ENCODE data around the gene OR52E1. TPM values are rescaled to one million over a fixed set of nuclear protein-coding genes. Genes with fewer than 3 reads are reported as not detected.
"Not testable (repeated sequence)": the region's sequence is repeated elsewhere in the genome, so short reads cannot be mapped to it uniquely, and the experiment has no call there.

OR52E1 gene
- not detected for total RNA-seq
- long read RNA-seq: 0 reads

- ATAC-seq (no peak), DNase-seq (no peak)
- intact Hi-C loops (cut with micrococcal nuclease): no loop called here
Measured at GRCh38 chr11:5069272-5069671, at the start of gene OR52E1. Gene OR52E1 (plus strand): TSS chr11:5069572.

- DNase-seq (no peak), ATAC-seq (peak; percentile 93)
- intact Hi-C loops (cut with micrococcal nuclease): no loop called here
Measured at GRCh38 chr11:5021996-5022395, 47.4 kb upstream of the OR52E1 start.

- ATAC-seq (no peak), DNase-seq (no peak)
- intact Hi-C loops (cut with micrococcal nuclease): no loop called here
Measured at GRCh38 chr11:5036669-5037068, 32.7 kb upstream of the OR52E1 start.

- no peak for ATAC-seq
- intact Hi-C loops (cut with micrococcal nuclease): no loop called here
- DNase-seq: no peak
Measured at GRCh38 chr11:5037926-5038325, 31.4 kb upstream of the OR52E1 start.

GRCh38 chr11:5038341-5038740 is 31.0 kb upstream of the OR52E1 start:
- ATAC-seq: no peak
- no peak for DNase-seq
- intact Hi-C loops (cut with micrococcal nuclease): no loop called here

- DNase-seq: no peak
- ATAC-seq: no peak
- intact Hi-C loops (cut with micrococcal nuclease): no loop called here
Measured at GRCh38 chr11:5040876-5041275, 28.5 kb upstream of the OR52E1 start.

GRCh38 chr11:5042091-5042490 is 27.3 kb upstream of the OR52E1 start:
- no peak for DNase-seq
- intact Hi-C loops (cut with micrococcal nuclease): no loop called here

GRCh38 chr11:5043380-5043779 is 26.0 kb upstream of the OR52E1 start:
- no peak for ATAC-seq
- intact Hi-C loops (cut with micrococcal nuclease): no loop called here
- DNase-seq: no peak

More at GRCh38 chr11:5042091-5042490, 27.3 kb upstream of the OR52E1 start:
- ATAC-seq: no peak

GRCh38 chr11:5046226-5046625 is 23.1 kb upstream of the OR52E1 start, which contains the start of gene OR52J3:
Gene OR52J3 (plus strand): TSS chr11:5046526. CDS start chr11:5046526, 0 bp downstream.
- ATAC-seq (no peak), DNase-seq (no peak)
- intact Hi-C loops (cut with micrococcal nuclease): no loop called here

GRCh38 chr11:5046754-5047330 is 22.5 kb upstream of the OR52E1 start:
- intact Hi-C loops (cut with micrococcal nuclease): no loop called here
- no peak for ATAC-seq

GRCh38 chr11:5058679-5059078 is 10.7 kb upstream of the OR52E1 start:
- DNase-seq; ATAC-seq; intact Hi-C loops (cut with micrococcal nuclease): not testable (repeated sequence)

More at GRCh38 chr11:5046754-5047330, 22.5 kb upstream of the OR52E1 start:
- DNase-seq: no peak

GRCh38 chr11:5059391-5059790 is 10.0 kb upstream of the OR52E1 start, which contains the start of gene OR52E2:
Gene OR52E2 (minus strand): TSS chr11:5059627. CDS start chr11:5059627, 0 bp downstream.
- DNase-seq: no peak
- no peak for ATAC-seq
- intact Hi-C loops (cut with micrococcal nuclease): no loop called here

- ATAC-seq: no peak
- intact Hi-C loops (cut with micrococcal nuclease): no loop called here
- DNase-seq: no peak
Measured at GRCh38 chr11:5065027-5065426, 4.3 kb upstream of the OR52E1 start.

GRCh38 chr11:5071799-5072198 is 2.4 kb downstream of the OR52E1 start:
- intact Hi-C loops (cut with micrococcal nuclease): no loop called here
- no peak for ATAC-seq

GRCh38 chr11:5081405-5081804 is 12.0 kb downstream of the OR52E1 start:
- no peak for ATAC-seq
- intact Hi-C loops (cut with micrococcal nuclease): no loop called here
- DNase-seq: no peak

More at GRCh38 chr11:5071799-5072198, 2.4 kb downstream of the OR52E1 start:
- DNase-seq: no peak

- ATAC-seq: no peak
- intact Hi-C loops (cut with micrococcal nuclease): no loop called here
- DNase-seq: no peak
Measured at GRCh38 chr11:5083602-5084001, 14.2 kb downstream of the OR52E1 start.

GRCh38 chr11:5088556-5088955 is 19.2 kb downstream of the OR52E1 start:
- ATAC-seq (no peak), DNase-seq (no peak)
- intact Hi-C loops (cut with micrococcal nuclease): no loop called here

GRCh38 chr11:5090668-5091067 is 21.3 kb downstream of the OR52E1 start:
- ATAC-seq (no peak), DNase-seq (no peak)
- intact Hi-C loops (cut with micrococcal nuclease): no loop called here

GRCh38 chr11:5092821-5093585 is 23.6 kb downstream of the OR52E1 start:
- no peak for ATAC-seq
- intact Hi-C loops (cut with micrococcal nuclease): no loop called here
- no peak for DNase-seq

- ATAC-seq (no peak), DNase-seq (no peak)
- intact Hi-C loops (cut with micrococcal nuclease): no loop called here
Measured at GRCh38 chr11:5096011-5096410, 26.6 kb downstream of the OR52E1 start.

GRCh38 chr11:5102246-5102645 is 32.9 kb downstream of the OR52E1 start:
- intact Hi-C loops (cut with micrococcal nuclease): no loop called here
- no peak for ATAC-seq
- DNase-seq: no peak

All from left ventricle myocardium superior (tissue), 1 donor.